ENCODE results near the gene CCDC88B. TPM values are rescaled to one million over a fixed set of nuclear protein-coding genes. Genes with fewer than 3 reads are reported as not detected.

The CCDC88B gene
- total RNA-seq, 1 donor from 2014 or later: 128 TPM

DNA sequence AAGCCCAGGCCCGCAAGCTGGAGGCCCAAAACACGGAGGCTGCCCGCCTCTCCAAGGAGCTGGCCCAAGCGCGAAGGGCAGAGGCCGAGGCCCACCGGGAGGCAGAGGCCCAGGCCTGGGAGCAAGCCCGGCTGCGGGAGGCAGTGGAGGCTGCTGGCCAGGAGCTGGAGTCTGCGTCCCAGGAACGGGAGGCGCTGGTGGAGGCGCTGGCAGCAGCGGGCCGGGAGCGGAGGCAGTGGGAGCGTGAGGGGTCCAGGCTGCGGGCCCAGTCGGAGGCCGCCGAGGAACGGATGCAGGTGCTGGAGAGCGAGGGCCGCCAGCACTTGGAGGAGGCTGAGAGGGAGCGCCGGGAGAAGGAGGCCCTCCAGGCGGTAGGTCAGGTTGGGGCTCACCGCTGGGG lies 4.8 kb downstream of the CCDC88B start:
- Mint-ChIP-seq H3K4me1 (ENCODE audit: low read depth) (peaks cover 9% of the 10 kb centered on the region), H3K36me3 (ENCODE audit: low read depth) (peaks cover 44% of the 10 kb centered on the region), H3K27ac (no peak overlapping the region), H3K27me3 (ENCODE audit: low read depth) (no peaks in the 10 kb centered on the region), H3K9me3 (no peaks in the 10 kb centered on the region), H3K4me3 (ENCODE audit: low read depth) (no peak overlapping the region)
- DNase-seq (ENCODE audit: low spot score): no peak
- intact Hi-C loops (cut with micrococcal nuclease): loop anchor here (5.0 kb wide), 1 partner anchor 37 kb away; the partner anchor contains the start of gene ESRRA

DNA sequence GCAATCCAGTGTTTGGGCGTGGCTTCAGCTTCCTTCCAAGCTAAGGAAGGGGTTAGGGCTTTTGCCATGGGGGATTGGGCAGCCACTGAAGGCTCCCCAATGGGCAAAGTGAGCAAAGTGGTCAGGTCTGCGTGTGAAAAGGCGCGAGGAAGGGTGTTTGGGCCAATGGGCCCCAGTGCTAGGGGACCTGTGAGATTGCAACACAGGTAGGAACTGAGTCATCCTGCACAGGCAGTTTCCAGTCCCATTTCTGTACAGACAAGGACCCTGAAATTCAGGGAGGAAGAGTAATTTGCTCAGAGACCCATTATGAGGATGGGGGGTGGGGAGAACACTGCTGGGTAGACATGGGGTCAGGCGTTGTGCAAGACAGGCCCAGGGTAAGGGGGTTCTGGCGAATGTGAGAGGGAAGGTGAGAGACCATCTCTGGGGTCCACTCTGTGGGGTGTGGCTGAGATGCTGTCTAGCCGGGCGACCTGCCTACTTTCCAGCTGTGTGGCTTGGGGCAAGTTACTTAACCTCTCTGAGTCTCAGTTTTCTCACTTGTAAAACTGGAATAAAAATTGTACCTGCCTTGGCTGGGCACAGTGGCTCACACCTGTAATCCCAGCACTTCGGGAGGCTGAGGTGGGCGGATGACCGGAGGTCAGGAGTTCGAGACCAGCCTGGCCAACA lies 7.3 kb downstream of the CCDC88B start:
- H3K9me3 Mint-ChIP-seq: no peaks in the 10 kb centered on the region
- H3K27ac Mint-ChIP-seq: no peak overlapping the region
- no peaks in the 10 kb centered on the region for H3K4me1 Mint-ChIP-seq (ENCODE audit: low read depth)
- H3K27me3 Mint-ChIP-seq (ENCODE audit: low read depth): no peaks in the 10 kb centered on the region
- intact Hi-C loops (cut with micrococcal nuclease): no loop called here
- H3K36me3 Mint-ChIP-seq (ENCODE audit: low read depth): peaks cover 39% of the 10 kb centered on the region
- no peak for DNase-seq (ENCODE audit: low spot score)
- no peak overlapping the region for H3K4me3 Mint-ChIP-seq (ENCODE audit: low read depth)

DNA sequence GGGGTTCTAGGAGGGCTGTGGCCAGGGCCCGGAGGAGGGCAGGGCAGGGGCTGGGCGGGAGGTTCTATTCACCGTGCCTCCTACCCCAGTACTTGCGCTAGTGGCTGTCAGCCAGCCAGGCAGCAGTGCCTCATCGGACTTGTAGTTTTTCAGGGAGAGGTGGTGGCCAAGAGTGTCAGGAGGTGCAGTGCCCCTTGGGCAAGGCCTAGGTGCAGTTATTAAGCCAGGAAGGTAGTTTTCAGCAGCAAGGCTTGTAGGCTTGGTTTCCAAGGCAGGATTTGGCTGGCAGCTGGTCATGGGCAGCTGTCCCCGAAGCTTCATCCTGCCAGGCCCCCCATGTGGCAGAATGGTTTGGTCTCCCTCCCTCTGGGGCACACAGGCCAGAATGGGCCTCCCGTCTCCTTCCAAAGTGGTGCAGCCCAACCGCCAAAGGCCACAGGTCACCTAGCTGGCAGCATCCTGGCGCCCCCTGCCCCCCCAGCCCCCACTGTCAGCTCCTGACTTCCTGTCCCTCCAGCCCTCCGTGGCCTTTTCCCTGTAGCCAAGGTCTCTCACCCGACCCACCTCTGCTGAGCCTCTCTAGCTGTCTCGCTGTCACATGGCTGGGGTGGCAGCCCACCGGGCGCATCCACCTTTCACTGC lies 8.5 kb downstream of the CCDC88B start:
- Mint-ChIP-seq H3K27ac (no peak overlapping the region), H3K36me3 (ENCODE audit: low read depth) (peaks cover 32% of the 10 kb centered on the region), H3K4me3 (ENCODE audit: low read depth) (no peak overlapping the region), H3K27me3 (ENCODE audit: low read depth) (no peaks in the 10 kb centered on the region), H3K4me1 (ENCODE audit: low read depth) (no peaks in the 10 kb centered on the region), H3K9me3 (no peaks in the 10 kb centered on the region)
- no peak for DNase-seq (ENCODE audit: low spot score)
- intact Hi-C loops (cut with micrococcal nuclease): no loop called here

DNA sequence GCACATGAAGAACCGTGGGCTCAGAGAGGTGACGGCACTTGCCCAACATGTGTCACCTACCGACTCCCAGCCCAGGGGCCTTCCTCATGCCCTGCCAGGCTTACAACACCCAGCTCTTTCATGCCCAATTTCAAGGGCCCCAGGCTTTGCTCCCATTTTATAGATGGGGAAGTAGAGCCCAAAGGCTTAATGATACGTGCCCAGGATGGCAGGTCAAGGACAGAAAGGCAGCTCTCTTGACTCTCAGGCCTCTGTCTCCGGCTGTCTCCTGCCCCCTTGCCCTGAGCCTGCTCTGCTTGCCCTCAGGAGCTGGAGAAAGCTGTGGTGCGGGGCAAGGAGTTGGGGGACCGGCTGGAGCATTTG lies 9.0 kb downstream of the CCDC88B start:
- no peak overlapping the region for H3K27ac Mint-ChIP-seq
- H3K4me1 Mint-ChIP-seq (ENCODE audit: low read depth): no peaks in the 10 kb centered on the region
- no peak overlapping the region for H3K4me3 Mint-ChIP-seq (ENCODE audit: low read depth)
- DNase-seq (ENCODE audit: low spot score): no peak
- H3K9me3 Mint-ChIP-seq: no peaks in the 10 kb centered on the region
- H3K36me3 Mint-ChIP-seq (ENCODE audit: low read depth): peaks cover 32% of the 10 kb centered on the region
- intact Hi-C loops (cut with micrococcal nuclease): no loop called here
- no peaks in the 10 kb centered on the region for H3K27me3 Mint-ChIP-seq (ENCODE audit: low read depth)

DNA sequence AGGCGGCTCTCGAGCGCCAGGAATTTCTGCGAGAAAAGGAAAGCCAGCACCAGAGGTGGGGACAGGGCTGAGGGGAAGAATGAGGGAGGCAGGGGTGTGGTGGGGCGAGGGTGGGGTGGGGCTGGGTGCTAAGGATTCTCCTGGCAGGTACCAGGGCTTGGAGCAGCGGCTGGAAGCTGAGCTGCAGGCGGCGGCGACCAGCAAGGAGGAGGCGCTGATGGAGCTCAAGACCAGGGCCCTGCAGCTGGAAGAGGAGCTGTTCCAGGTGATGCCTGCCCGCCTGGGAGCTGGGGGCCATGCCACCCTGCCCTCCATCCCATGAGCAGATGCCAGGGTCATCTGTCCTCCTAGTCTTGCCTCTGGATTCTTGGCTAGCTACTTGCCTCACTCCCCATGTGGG lies 9.4 kb downstream of the CCDC88B start:
- no peak for DNase-seq (ENCODE audit: low spot score)
- Mint-ChIP-seq H3K27me3 (ENCODE audit: low read depth) (no peaks in the 10 kb centered on the region), H3K9me3 (no peaks in the 10 kb centered on the region), H3K27ac (no peak overlapping the region), H3K4me1 (ENCODE audit: low read depth) (no peaks in the 10 kb centered on the region), H3K36me3 (ENCODE audit: low read depth) (peaks cover 32% of the 10 kb centered on the region), H3K4me3 (ENCODE audit: low read depth) (no peak overlapping the region)
- intact Hi-C loops (cut with micrococcal nuclease): no loop called here

DNA sequence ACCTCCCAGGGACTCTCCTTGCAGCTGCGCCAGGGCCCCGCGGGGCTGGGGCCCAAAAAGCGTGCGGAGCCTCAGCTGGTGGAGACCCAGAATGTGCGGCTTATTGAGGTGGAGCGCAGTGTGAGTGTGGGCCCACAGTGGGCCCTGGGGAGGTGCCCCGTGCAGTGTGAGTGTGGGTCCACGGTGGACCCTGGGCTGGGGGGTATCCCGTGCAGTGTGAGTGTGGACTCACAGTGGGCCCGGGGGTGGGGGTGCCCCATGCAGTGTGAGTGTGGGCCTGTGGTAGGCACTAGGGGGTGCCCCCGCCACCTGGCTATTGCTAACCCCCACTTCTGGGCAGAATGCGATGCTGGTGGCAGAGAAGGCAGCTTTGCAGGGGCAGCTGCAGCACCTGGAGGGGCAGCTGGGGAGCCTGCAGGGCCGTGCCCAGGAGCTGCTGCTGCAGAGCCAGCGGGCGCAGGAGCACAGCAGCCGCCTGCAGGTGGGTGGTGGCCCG lies 11.2 kb downstream of the CCDC88B start:
- Mint-ChIP-seq H3K27me3 (ENCODE audit: low read depth) (no peaks in the 10 kb centered on the region), H3K27ac (no peak overlapping the region), H3K4me1 (ENCODE audit: low read depth) (no peaks in the 10 kb centered on the region), H3K36me3 (ENCODE audit: low read depth) (peaks cover 23% of the 10 kb centered on the region), H3K4me3 (ENCODE audit: low read depth) (no peak overlapping the region), H3K9me3 (no peaks in the 10 kb centered on the region)
- intact Hi-C loops (cut with micrococcal nuclease): no loop called here
- no peak for DNase-seq (ENCODE audit: low spot score)

DNA sequence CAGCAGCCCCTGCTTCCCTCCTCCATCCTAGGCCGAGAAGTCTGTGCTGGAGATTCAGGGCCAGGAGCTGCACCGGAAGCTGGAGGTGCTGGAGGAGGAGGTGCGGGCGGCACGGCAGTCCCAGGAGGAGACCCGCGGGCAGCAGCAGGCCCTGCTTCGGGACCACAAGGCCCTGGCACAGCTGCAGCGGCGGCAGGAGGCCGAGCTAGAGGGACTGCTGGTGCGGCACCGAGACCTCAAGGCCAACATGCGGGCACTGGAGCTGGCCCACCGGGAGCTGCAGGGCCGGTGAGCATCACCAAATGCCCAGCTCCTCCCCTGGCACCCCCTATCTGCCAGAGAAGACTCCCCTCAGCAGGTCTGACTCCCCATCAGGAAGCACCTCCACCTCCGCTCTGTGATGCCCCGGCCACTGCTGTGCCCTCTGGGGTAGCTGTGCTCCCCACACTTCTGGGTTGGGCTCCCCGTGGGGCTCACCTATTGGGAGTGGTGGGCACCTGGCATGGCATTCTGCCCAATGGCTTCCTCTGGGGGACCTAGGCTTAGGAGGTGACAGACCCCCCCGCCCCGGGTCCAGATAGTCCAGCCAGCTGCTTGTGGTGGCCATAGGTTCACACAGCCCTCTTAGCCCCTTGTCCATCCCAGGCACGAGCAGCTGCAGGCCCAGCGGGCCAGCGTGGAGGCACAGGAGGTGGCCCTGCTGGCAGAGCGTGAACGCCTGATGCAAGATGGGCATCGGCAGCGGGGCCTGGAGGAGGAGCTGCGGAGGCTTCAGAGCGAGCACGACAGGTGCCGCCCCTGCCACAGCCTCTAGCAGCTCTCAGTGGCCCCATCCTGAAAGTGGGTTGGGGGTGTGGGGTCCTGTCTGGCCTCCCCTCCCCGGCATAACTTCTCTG lies 12.3 kb downstream of the CCDC88B start:
- intact Hi-C loops (cut with micrococcal nuclease): no loop called here
- no peak for DNase-seq (ENCODE audit: low spot score)

DNA sequence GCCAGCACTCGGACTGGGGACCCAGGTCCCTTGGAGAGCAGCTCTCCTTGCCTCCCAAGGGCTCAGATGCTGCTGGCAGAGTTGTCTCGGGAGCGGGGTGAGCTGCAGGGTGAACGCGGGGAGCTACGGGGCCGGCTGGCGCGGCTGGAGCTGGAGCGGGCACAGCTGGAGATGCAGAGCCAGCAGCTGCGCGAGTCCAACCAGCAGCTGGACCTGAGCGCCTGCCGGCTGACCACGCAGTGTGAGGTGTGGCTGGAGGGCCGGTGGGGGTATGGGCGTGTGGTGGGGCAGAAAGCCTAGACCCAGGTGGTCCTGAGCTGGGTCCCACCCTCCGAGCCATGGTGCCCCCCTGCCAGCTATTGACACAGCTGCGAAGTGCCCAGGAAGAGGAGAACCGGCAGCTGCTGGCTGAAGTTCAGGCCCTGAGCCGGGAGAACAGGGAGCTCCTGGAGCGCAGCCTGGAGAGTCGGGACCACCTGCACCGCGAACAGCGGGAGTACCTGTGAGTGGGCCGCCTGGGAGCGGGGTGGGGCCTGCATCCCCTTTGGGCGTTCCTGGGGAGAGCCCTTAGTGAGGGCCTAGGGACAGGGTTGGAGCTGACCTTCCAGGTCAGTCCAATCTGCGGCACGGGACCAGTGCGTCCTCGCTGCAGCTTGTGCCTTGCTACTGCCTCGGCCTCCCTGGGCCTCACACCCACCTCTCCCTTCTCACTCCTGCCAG lies 13.2 kb downstream of the CCDC88B start:
- no peak overlapping the region for H3K4me3 Mint-ChIP-seq (ENCODE audit: low read depth)
- peaks cover 21% of the 10 kb centered on the region for H3K36me3 Mint-ChIP-seq (ENCODE audit: low read depth)
- intact Hi-C loops (cut with micrococcal nuclease): no loop called here
- H3K9me3 Mint-ChIP-seq: no peaks in the 10 kb centered on the region
- H3K4me1 Mint-ChIP-seq (ENCODE audit: low read depth): peaks cover 10% of the 10 kb centered on the region
- H3K27ac Mint-ChIP-seq: no peak overlapping the region
- no peak for DNase-seq (ENCODE audit: low spot score)
- H3K27me3 Mint-ChIP-seq (ENCODE audit: low read depth): no peaks in the 10 kb centered on the region

More for the DNA sequence above, 12.3 kb downstream of the CCDC88B start:
- Mint-ChIP-seq H3K27ac (no peak overlapping the region), H3K4me1 (ENCODE audit: low read depth) (peaks cover 3% of the 10 kb centered on the region), H3K9me3 (no peaks in the 10 kb centered on the region), H3K36me3 (ENCODE audit: low read depth) (peaks cover 22% of the 10 kb centered on the region), H3K27me3 (ENCODE audit: low read depth) (no peaks in the 10 kb centered on the region), H3K4me3 (ENCODE audit: low read depth) (no peak overlapping the region)

DNA sequence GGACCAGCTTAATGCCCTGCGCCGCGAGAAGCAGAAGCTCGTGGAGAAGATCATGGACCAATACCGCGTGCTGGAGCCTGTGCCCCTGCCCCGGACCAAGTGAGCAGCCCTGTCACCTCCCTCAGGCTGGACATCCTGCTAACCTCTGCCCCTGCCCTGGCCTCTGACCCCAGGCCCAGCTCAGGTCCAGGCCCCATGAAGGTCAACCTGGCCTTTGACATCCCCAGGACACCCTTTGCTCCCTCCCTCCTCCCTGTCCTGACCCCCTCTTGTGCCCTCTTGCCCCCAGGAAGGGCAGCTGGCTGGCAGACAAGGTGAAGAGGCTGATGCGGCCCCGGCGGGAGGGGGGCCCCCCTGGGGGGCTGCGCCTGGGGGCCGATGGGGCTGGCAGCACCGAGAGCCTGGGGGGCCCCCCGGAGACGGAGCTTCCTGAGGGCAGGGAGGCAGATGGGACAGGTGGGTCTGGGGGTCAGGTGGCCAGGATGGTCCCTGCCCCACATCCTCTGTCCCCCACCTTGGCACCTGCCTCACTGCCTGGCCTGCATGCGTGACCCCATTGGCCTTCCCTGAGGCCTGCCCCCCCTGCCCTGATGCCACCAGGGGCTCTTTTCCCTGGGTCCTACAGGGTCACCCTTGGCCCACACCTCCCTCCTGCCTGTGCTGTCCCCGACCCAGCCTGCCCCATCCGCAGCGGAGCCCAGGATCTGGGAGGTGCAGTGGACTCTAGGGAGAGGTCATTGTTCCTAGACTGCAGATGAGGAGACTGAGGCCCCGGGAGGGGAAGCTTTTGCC lies 13.9 kb downstream of the CCDC88B start:
- H3K4me3 Mint-ChIP-seq (ENCODE audit: low read depth): no peak overlapping the region
- peaks cover 17% of the 10 kb centered on the region for H3K36me3 Mint-ChIP-seq (ENCODE audit: low read depth)
- no peaks in the 10 kb centered on the region for H3K27me3 Mint-ChIP-seq (ENCODE audit: low read depth)
- H3K9me3 Mint-ChIP-seq: no peaks in the 10 kb centered on the region
- no peak overlapping the region for H3K27ac Mint-ChIP-seq
- intact Hi-C loops (cut with micrococcal nuclease): no loop called here
- DNase-seq (ENCODE audit: low spot score): no peak
- H3K4me1 Mint-ChIP-seq (ENCODE audit: low read depth): peaks cover 12% of the 10 kb centered on the region

DNA sequence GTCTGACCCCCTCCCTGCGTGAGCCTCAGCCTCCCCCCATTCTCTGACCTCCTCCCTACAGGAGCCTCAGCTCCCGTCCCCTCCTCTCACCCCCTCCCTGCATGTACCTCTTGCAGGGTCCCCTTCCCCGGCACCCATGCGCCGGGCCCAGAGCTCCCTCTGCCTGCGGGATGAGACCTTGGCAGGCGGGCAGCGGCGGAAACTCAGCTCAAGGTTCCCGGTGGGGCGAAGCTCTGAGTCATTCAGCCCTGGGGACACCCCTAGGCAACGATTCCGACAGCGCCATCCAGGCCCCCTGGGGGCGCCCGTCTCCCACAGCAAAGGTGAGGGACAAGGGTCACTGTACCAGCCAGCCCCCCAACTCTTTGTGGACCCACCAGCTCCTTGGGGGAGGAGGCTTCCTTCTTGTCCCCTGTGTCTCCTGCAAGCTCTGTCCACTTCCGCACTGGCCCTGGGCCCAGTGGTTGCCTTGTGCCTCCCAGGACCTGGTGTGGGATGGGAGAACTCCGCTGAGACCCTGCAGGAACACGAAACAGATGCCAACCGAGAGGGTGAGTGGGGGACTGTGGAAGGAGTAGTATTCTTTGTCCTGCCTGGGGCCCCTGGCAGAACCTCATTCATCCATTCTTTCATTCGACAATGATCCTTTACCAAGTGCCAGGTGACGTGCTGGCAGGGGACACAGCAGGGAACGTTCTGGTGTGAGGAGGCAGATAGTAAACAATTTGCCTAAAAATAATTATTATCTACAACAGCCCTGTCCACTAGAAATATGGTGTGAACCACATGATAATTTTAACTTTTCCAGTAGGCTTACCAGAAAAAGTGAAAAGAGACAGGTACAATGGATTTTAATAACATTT lies 15.3 kb downstream of the CCDC88B start:
- peaks cover 19% of the 10 kb centered on the region for H3K4me1 Mint-ChIP-seq (ENCODE audit: low read depth)
- H3K9me3 Mint-ChIP-seq: no peaks in the 10 kb centered on the region
- no peak overlapping the region for H3K27ac Mint-ChIP-seq
- H3K27me3 Mint-ChIP-seq (ENCODE audit: low read depth): no peaks in the 10 kb centered on the region
- H3K36me3 Mint-ChIP-seq (ENCODE audit: low read depth): peaks cover 25% of the 10 kb centered on the region
- no peak overlapping the region for H3K4me3 Mint-ChIP-seq (ENCODE audit: low read depth)
- intact Hi-C loops (cut with micrococcal nuclease): loop anchor here (5.0 kb wide), 1 partner anchor 148 kb away; the partner anchor contains the start of gene FERMT3
- DNase-seq (ENCODE audit: low spot score): no peak

All from activated T-helper 2 cell treated with anti-CD3 and anti-CD28 coated beads, Interferon-gamma antibody, Interleukin-2, Interleukin-4, amounts not matched to agents 10 μg/mL and 5 μg/mL and 100 μg/mL, durations not matched to agents 14 hours and 24 hours and 36 hours (primary cell).